NB4 (cell line): ENCODE data around the gene GGT6.

Source experiments
- MAX ChIP-seq: IDR thresholded peaks from 2 replicates; pipeline ENCODE4 v1.6.1; 2011; ENCODE audit warnings: low read depth, low read length
- POLR2A ChIP-seq: IDR thresholded peaks from 2 replicates; pipeline ENCODE4 v1.6.1; 2011; ENCODE audit warnings: mild to moderate bottlenecking; ENCODE audit not compliant: insufficient read length; ENCODE audit errors: extremely low read depth
- TF ChIP-seq, protein P1 (sequence below): IDR thresholded peaks from one replicate; pipeline ENCODE4 v1.5.1; 2012; ENCODE audit warnings: low read depth, low read length

DNA sequence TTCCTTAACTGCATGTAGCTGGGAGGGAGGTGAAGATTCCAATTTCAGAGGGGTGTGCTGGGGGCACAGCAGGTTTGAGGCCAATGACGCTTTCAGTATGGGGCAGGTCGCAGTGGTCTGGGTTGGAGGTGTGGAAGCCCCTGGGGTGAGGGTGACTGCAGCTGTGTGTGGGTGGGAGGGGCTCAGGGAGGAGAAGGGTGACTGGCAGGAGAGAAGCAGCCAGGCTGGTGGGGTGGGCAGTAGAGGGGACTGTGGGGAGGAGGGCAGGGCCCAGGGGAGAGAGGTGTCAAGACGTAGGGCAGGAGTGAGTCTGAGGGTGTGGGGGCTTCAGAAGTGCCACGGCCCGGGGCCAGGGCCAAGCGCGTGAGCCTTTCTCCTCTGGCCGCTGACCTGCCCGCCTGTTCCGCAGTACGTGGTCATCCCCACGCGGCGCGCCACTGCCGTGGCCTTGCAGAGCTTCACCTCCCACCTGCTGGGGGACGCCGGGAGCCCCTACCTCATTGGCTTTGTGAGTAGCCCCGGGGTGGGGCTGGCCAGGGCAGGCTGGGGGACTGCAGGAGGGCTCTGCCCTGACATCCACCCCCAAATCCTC, 24.6 kb downstream of the GGT6 start:
- TF ChIP-seq, protein P1, sequence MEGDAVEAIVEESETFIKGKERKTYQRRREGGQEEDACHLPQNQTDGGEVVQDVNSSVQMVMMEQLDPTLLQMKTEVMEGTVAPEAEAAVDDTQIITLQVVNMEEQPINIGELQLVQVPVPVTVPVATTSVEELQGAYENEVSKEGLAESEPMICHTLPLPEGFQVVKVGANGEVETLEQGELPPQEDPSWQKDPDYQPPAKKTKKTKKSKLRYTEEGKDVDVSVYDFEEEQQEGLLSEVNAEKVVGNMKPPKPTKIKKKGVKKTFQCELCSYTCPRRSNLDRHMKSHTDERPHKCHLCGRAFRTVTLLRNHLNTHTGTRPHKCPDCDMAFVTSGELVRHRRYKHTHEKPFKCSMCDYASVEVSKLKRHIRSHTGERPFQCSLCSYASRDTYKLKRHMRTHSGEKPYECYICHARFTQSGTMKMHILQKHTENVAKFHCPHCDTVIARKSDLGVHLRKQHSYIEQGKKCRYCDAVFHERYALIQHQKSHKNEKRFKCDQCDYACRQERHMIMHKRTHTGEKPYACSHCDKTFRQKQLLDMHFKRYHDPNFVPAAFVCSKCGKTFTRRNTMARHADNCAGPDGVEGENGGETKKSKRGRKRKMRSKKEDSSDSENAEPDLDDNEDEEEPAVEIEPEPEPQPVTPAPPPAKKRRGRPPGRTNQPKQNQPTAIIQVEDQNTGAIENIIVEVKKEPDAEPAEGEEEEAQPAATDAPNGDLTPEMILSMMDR = no peak
- TF ChIP-seq POLR2A = no peak
- no peak for TF ChIP-seq MAX
